ENCODE data around the gene TM4SF4. TPM values are rescaled to one million over a fixed set of nuclear protein-coding genes. Genes with fewer than 3 reads are reported as not detected.

The TM4SF4 gene
- not detected for total RNA-seq
- long read RNA-seq = 0 reads

- intact Hi-C loops (cut with DNase I) = loop anchor here (10.0 kb wide), 1 partner anchor 80 kb away; no protein-coding TSS in a partner anchor
- Histone ChIP-seq H3K9me3 (no peaks in the 10 kb centered on the region), H3K4me3 (no peak within 1 kb of the TSS), H3K36me3 (no peaks in the 10 kb centered on the region), H3K27ac (peak within 1 kb of the TSS; percentile 71), H3K27me3 (ENCODE audit: low read depth) (no peaks in the 10 kb centered on the region), H3K4me1 (peaks cover 29% of the 10 kb centered on the region)
- DNase-seq (no peak), ATAC-seq (no peak)
- no peak for TF ChIP-seq CTCF (IDR thresholded peaks at IDR 0.05)
These were observed at the start of gene TM4SF4 for GRCh38 chr3:149474250-149474817. TSS of gene TM4SF4 (plus strand) at chr3:149474697. CDS start at chr3:149474878, 181 bp downstream.

GRCh38 chr3:149424918-149425317 is 49.6 kb upstream of the TM4SF4 start:
- Histone ChIP-seq H3K27ac (no peak overlapping the region), H3K4me1 (peaks cover 16% of the 10 kb centered on the region), H3K27me3 (ENCODE audit: low read depth) (no peaks in the 10 kb centered on the region), H3K36me3 (no peaks in the 10 kb centered on the region), H3K9me3 (no peaks in the 10 kb centered on the region), H3K4me3 (no peak overlapping the region)
- no peak for ATAC-seq
- no peak for TF ChIP-seq CTCF (IDR thresholded peaks at IDR 0.05)
- intact Hi-C loops (cut with DNase I) = no loop called here
- no peak for DNase-seq

- Histone ChIP-seq H3K4me1 (peaks cover 16% of the 10 kb centered on the region), H3K27me3 (ENCODE audit: low read depth) (no peaks in the 10 kb centered on the region), H3K36me3 (no peaks in the 10 kb centered on the region), H3K4me3 (no peak overlapping the region), H3K9me3 (no peaks in the 10 kb centered on the region), H3K27ac (no peak overlapping the region)
- intact Hi-C loops (cut with DNase I) = no loop called here
- peak in 1 of 2 donors; percentile 29 for ATAC-seq
- no peak for DNase-seq
- TF ChIP-seq CTCF (IDR thresholded peaks at IDR 0.05) = no peak
These were observed 48.2 kb upstream of the TM4SF4 start for GRCh38 chr3:149426325-149426724.

- Histone ChIP-seq H3K27me3 (ENCODE audit: low read depth) (no peaks in the 10 kb centered on the region), H3K4me3 (no peak overlapping the region), H3K9me3 (no peaks in the 10 kb centered on the region), H3K27ac (no peak overlapping the region), H3K36me3 (no peaks in the 10 kb centered on the region), H3K4me1 (peaks cover 16% of the 10 kb centered on the region)
- TF ChIP-seq CTCF (IDR thresholded peaks at IDR 0.05) = no peak
- ATAC-seq = no peak
- intact Hi-C loops (cut with DNase I) = no loop called here
- DNase-seq = no peak
These were observed 46.4 kb upstream of the TM4SF4 start for GRCh38 chr3:149428087-149428486.

- TF ChIP-seq CTCF (IDR thresholded peaks at IDR 0.05) = no peak
- Histone ChIP-seq H3K36me3 (no peaks in the 10 kb centered on the region), H3K4me3 (no peak overlapping the region), H3K27me3 (ENCODE audit: low read depth) (no peaks in the 10 kb centered on the region), H3K9me3 (no peaks in the 10 kb centered on the region), H3K27ac (no peak overlapping the region), H3K4me1 (peaks cover 8% of the 10 kb centered on the region)
- ATAC-seq = no peak
- no peak for DNase-seq
- intact Hi-C loops (cut with DNase I) = no loop called here
These were observed 44.3 kb upstream of the TM4SF4 start for GRCh38 chr3:149430216-149430615.

Measured in lower lobe of right lung (tissue), 2 donors.